Panc1 (cell line): ENCODE measurements around the gene MTO1. TPM values are rescaled to one million over a fixed set of nuclear protein-coding genes. Genes with fewer than 3 reads are reported as not detected.
"Not testable (repeated sequence)": the region's sequence is repeated elsewhere in the genome, so short reads cannot be mapped to it uniquely, and the experiment has no call there.

Source experiments
- ATAC-seq: fragments of 200-7000 bp; cut with Tn5 transposase; 2 replicates; pipeline ENCODE4 v1.9.1; 2020; ENCODE audit warnings: mild to moderate bottlenecking, moderate library complexity
- BruUV-seq: library from RNA; stranded (reverse); fragments of 400-500 nt; replicated peaks from 2 replicates; lab custom pipeline; 2021; lab: Mats Ljungman, UMichigan
- CTCF ChIA-PET: fragments of 300-600 bp; sonication (Branson Sonifier 250); formaldehyde crosslinking; loops from one replicate; lab custom pipeline; 2022; ENCODE audit warnings: antibody characterized with exemption; lab: Charles Lee
- POLR2A ChIA-PET: fragments of 300-600 bp; sonication (Branson Sonifier 250); formaldehyde crosslinking; loops from one replicate; lab custom pipeline; 2022; ENCODE audit warnings: antibody characterized with exemption; lab: Charles Lee
- DNase-seq: peaks from one replicate; pipeline ENCODE4 v3.0.0-alpha.2; 2010; ENCODE audit warnings: low read depth, low spot score
- H3K27ac ChIP-seq: 2 replicates; pipeline ENCODE4 v1.5.1; 2011; ENCODE audit warnings: mild to moderate bottlenecking, low read length, inconsistent platforms
- H3K27me3 ChIP-seq: fragments of 200-500 bp; sonication (Bioruptor generic); 2 replicates; pipeline ENCODE4 v1.6.0; 2014; ENCODE audit warnings: low read length, inconsistent platforms; ENCODE audit not compliant: control insufficient read depth, insufficient read depth
- H3K36me3 ChIP-seq: fragments of 200-500 bp; sonication (Bioruptor generic); 2 replicates; pipeline ENCODE4 v1.5.1; 2014; ENCODE audit warnings: inconsistent platforms, mild to moderate bottlenecking, low read length, moderate library complexity; ENCODE audit not compliant: control insufficient read depth, insufficient read depth
- H3K4me1 ChIP-seq: 2 replicates; pipeline ENCODE4 v1.5.1; 2011; ENCODE audit warnings: inconsistent platforms, mild to moderate bottlenecking, low read length, moderate library complexity; ENCODE audit not compliant: control insufficient read depth, insufficient read depth
- H3K4me3 ChIP-seq, 2 experiments: 2 replicates each; pipeline ENCODE4 v1.5.1; 2011 to 2012; ENCODE audit warnings: low read depth in 2 of 2, low read length in 2 of 2, mild to moderate bottlenecking in 2 of 2, inconsistent platforms in 1 of 2, moderate library complexity in 1 of 2
- H3K9me3 ChIP-seq: fragments of 200-500 bp; sonication (Bioruptor generic); 2 replicates; pipeline ENCODE4 v1.5.1; 2014; ENCODE audit warnings: low read depth, mild to moderate bottlenecking, inconsistent platforms, low read length, moderate library complexity; ENCODE audit not compliant: control insufficient read depth, insufficient read depth
- CTCF ChIP-seq: fragments of 450-650 bp; IDR thresholded peaks from 2 replicates; pipeline ENCODE4 v1.5.1; 2017; ENCODE audit warnings: mild to moderate bottlenecking
- POLR2AphosphoS5 ChIP-seq: IDR thresholded peaks from 2 replicates; pipeline ENCODE4 v1.6.1; 2012; ENCODE audit warnings: mild to moderate bottlenecking, low read depth, low read length, moderate library complexity
- SIN3A ChIP-seq: IDR thresholded peaks from 2 replicates; pipeline ENCODE4 v1.6.1; 2012; ENCODE audit warnings: low read depth, mild to moderate bottlenecking, low read length, moderate library complexity, borderline replicate concordance; ENCODE audit not compliant: insufficient read depth
- TCF7L2 ChIP-seq: IDR thresholded peaks from 2 replicates; pipeline ENCODE4 v1.6.1; 2011; ENCODE audit warnings: mild to moderate bottlenecking, low read depth, low read length, inconsistent platforms
- in situ Hi-C: cut with HindIII; loops from 2 replicates; pipeline ENCODE4 v1.10.0; 2016; ENCODE audit warnings: low sequenced_read_pairs, low pct_unique_long_range_greater_than_20kb
- intact Hi-C: fragments of 100-400 bp; cut with micrococcal nuclease; formaldehyde crosslinking; loops from one replicate; pipeline ENCODE4 v1.10.0; 2022; ENCODE audit not compliant: unreplicated experiment
- total RNA-seq: library from RNA; stranded (reverse); gene quantifications from one replicate; pipeline ENCODE4 v1.2.1, GENCODE V29; 2021; ENCODE audit not compliant: unreplicated experiment
- TF ChIP-seq, protein P1 (sequence below), 2 experiments: IDR thresholded peaks; 2 replicates each; pipeline ENCODE4 v1.6.1; 2011 to 2012; ENCODE audit warnings: low read depth in 2 of 2, control low read depth in 1 of 2, low read length in 1 of 2, mild to moderate bottlenecking in 1 of 2, moderate library complexity in 1 of 2; ENCODE audit not compliant: insufficient read depth in 1 of 2

The MTO1 gene
- total RNA-seq, 1 experiment from 2014 or later = 57.9 TPM

DNA sequence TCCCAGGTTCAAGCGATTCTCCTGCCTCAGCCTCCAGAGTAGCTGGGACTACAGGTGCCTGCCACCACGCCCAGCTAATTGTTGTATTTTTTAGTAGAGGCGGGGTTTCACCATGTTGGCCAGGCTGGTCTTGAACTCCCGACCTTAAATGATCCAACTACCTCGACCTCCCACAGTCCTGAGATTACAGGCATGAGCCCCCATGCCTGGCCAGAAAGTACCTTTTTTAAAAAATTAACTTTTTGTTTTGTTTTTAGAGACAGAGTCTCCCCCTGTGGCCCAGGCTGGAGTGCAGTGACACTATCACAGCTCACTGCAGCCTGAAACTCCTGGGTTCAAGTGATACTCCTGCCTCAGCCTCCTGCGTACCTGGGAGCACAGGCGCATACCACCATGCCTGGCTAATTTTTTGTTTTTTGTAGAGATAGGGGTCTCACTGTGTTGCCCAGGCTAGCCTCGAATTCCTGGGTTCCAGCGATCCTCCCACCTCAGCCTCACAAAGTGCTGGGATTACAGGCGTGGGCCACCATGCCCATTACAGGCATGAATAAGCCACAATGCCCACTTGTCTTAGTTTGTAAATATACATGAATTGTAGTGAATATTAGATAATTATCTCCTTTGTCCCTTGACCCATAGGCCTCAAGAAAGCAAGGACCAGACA is 76.7 kb downstream of the MTO1 start:
- ATAC-seq (no peak), DNase-seq (no peak)
- CTCF ChIA-PET = no interaction called here
- TF ChIP-seq POLR2AphosphoS5 (no peak), TCF7L2 (no peak), SIN3A (no peak), CTCF (no peak)
- TF ChIP-seq, protein P1, sequence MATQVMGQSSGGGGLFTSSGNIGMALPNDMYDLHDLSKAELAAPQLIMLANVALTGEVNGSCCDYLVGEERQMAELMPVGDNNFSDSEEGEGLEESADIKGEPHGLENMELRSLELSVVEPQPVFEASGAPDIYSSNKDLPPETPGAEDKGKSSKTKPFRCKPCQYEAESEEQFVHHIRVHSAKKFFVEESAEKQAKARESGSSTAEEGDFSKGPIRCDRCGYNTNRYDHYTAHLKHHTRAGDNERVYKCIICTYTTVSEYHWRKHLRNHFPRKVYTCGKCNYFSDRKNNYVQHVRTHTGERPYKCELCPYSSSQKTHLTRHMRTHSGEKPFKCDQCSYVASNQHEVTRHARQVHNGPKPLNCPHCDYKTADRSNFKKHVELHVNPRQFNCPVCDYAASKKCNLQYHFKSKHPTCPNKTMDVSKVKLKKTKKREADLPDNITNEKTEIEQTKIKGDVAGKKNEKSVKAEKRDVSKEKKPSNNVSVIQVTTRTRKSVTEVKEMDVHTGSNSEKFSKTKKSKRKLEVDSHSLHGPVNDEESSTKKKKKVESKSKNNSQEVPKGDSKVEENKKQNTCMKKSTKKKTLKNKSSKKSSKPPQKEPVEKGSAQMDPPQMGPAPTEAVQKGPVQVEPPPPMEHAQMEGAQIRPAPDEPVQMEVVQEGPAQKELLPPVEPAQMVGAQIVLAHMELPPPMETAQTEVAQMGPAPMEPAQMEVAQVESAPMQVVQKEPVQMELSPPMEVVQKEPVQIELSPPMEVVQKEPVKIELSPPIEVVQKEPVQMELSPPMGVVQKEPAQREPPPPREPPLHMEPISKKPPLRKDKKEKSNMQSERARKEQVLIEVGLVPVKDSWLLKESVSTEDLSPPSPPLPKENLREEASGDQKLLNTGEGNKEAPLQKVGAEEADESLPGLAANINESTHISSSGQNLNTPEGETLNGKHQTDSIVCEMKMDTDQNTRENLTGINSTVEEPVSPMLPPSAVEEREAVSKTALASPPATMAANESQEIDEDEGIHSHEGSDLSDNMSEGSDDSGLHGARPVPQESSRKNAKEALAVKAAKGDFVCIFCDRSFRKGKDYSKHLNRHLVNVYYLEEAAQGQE (IDR thresholded peaks at IDR 0.05; ENCODE audit: insufficient read depth in 1 of 2, low read depth in 2 of 2, low read length in 1 of 2) = no peak
- in situ Hi-C loops = no loop called here
- Histone ChIP-seq H3K27ac (no peak overlapping the region), H3K4me3 (no peak overlapping the region), H3K9me3 (no peaks in the 10 kb centered on the region), H3K27me3 (no peaks in the 10 kb centered on the region), H3K4me1 (no peaks in the 10 kb centered on the region), H3K36me3 (no peaks in the 10 kb centered on the region)
- BruUV-seq = no TSS peak
- intact Hi-C loops = no loop called here
- POLR2A ChIA-PET = interaction anchor here (0.6 kb wide), 1 partner anchor 64 kb away, joined by 3 read pairs; no protein-coding TSS in a partner anchor

DNA sequence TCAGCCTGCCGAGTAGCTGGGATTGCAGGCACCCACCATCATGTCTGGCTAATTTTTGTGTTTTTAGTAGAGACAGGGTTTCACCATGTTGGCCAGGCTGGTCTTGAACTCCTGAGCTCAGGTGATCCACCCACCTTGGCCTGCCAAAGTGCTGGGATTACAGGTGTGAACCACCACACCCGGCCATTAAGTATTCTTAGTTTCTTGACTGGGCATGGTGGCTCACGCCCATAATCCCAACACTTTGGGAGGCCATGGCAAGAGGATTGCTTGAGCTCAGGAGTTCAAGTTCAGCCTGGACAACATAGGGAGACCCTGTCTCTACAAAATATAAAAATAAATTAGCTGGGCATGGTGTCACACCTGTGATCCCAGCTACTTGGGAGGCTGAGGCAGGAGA is 80.9 kb downstream of the MTO1 start:
- BruUV-seq, DNase-seq, H3K27ac ChIP-seq, H3K36me3 ChIP-seq, H3K4me1 ChIP-seq, H3K27me3 ChIP-seq, H3K4me3 ChIP-seq, intact Hi-C loops, in situ Hi-C loops, H3K9me3 ChIP-seq, ATAC-seq: not testable (repeated sequence)
- CTCF ChIA-PET = interaction anchor here (0.8 kb wide), 1 partner anchor 38 kb away, joined by 4 read pairs; no protein-coding TSS in a partner anchor
- POLR2A ChIA-PET = interaction anchor here (0.7 to 1.0 kb wide), 3 partner anchors 12 to 21 kb away, joined by 3 to 4 read pairs (median 4); no protein-coding TSS in a partner anchor

- Histone ChIP-seq H3K27me3 (no peaks in the 10 kb centered on the region), H3K36me3 (no peaks in the 10 kb centered on the region), H3K27ac (no peak overlapping the region), H3K4me1 (no peaks in the 10 kb centered on the region), H3K9me3 (no peaks in the 10 kb centered on the region), H3K4me3 (no peak overlapping the region)
- no peak for DNase-seq
- TF ChIP-seq SIN3A (no peak), POLR2AphosphoS5 (no peak), CTCF (no peak)
- TF ChIP-seq, protein P1 (IDR thresholded peaks at IDR 0.05; ENCODE audit: insufficient read depth in 1 of 2, low read depth in 2 of 2, low read length in 1 of 2) = no peak
- in situ Hi-C loops (no loop called here), intact Hi-C loops (no loop called here)
- BruUV-seq = no TSS peak
- 0 out of 2 replicates have a peak, but pooled peaks have one; percentile 25 for ATAC-seq
- ChIA-PET POLR2A (interaction anchor here (0.6 to 1.0 kb wide), 5 partner anchors 12 to 72 kb away, joined by 3 to 9 read pairs (median 4); no protein-coding TSS in a partner anchor), CTCF (no interaction called here)
Observed at GRCh38 chr6:73542891-73543290, 81.4 kb downstream of the MTO1 start.
